ENCODE data around the gene TXNRD2. TPM values are rescaled to one million over a fixed set of nuclear protein-coding genes. Genes with fewer than 3 reads are reported as not detected.

TXNRD2 gene
- total RNA-seq, 1 experiment from 2014 or later = 22.9 TPM

DNA sequence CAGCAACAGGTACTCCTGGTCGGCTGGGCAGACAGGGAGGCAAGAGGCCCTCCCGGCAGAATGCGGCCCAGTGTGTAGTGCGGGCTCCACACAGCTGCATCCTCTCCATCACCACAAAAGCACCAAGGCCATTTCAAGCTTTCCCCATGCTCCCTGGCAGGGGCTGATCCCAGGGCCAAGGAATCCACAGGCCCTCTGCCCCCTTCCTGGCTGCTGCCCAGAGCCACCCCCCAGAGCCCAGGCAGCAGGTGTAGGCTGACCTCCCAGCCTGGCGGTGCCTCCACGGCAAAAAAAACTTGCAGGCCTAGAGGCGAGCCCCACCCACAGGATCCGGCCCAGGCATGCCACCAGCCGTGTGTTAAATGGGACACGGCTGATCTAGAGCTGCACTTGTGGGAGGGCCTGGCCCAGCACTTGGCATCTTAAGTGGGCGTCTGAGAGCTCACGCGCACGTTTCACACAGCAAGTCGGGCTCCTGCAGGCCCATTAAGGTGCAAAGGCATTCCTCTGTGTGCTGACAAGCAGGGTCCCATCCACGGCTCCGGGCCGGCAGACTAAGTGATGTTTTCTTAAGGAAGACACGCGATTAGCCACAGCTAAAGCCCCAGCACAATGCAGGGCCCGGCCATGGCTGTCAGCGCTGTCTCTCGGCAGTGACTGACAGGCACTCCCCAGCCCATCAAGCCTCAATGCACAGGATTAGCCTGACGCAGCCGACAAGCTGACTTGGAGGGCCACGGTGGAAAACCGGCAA, 67.1 kb downstream of the TXNRD2 start:
- no peak overlapping the region for H4K8ac ChIP-seq (replicated peaks; ENCODE audit: insufficient read length, low read depth, low read length)
- TF ChIP-seq, protein P1, sequence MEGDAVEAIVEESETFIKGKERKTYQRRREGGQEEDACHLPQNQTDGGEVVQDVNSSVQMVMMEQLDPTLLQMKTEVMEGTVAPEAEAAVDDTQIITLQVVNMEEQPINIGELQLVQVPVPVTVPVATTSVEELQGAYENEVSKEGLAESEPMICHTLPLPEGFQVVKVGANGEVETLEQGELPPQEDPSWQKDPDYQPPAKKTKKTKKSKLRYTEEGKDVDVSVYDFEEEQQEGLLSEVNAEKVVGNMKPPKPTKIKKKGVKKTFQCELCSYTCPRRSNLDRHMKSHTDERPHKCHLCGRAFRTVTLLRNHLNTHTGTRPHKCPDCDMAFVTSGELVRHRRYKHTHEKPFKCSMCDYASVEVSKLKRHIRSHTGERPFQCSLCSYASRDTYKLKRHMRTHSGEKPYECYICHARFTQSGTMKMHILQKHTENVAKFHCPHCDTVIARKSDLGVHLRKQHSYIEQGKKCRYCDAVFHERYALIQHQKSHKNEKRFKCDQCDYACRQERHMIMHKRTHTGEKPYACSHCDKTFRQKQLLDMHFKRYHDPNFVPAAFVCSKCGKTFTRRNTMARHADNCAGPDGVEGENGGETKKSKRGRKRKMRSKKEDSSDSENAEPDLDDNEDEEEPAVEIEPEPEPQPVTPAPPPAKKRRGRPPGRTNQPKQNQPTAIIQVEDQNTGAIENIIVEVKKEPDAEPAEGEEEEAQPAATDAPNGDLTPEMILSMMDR (conservative IDR thresholded peaks at IDR 0.05) = no peak
- no CpG with 5 or more reads among the region's 27 CpGs for WGBS (ENCODE audit: extremely low coverage, insufficient read length, low lambda C conversion rate)
- H3K4me1 Mint-ChIP-seq = peaks cover 4 to 12% of the 10 kb centered on the region in 2 experiments; a peak in 2 of 4 replicates
- H3K4ac ChIP-seq (ENCODE audit: low read depth, low read length) = no peak overlapping the region
- no peaks in the 10 kb centered on the region for H3K9me3 ChIP-seq (ENCODE audit: control insufficient read depth, low read depth, low read length)
- no peaks in the 10 kb centered on the region; the same call in 1 of the 2 replicates for H3K4me1 ChIP-seq (ENCODE audit: insufficient read depth, low read length)
- no peak overlapping the region for H3K18ac ChIP-seq (ENCODE audit: insufficient read length, low read depth, low read length)
- H2BK15ac ChIP-seq (ENCODE audit: low read depth, low read length) = no peak overlapping the region
- DNase-seq = peak; percentile 35
- H3K79me2 ChIP-seq (ENCODE audit: insufficient read depth, low read length) = no peaks in the 10 kb centered on the region
- H3K56ac ChIP-seq (ENCODE audit: insufficient read length, low read depth, low read length) = no peak overlapping the region
- no peak overlapping the region for H4K5ac ChIP-seq (ENCODE audit: insufficient read length, low read depth, low read length)
- H3K36me3 Mint-ChIP-seq (ENCODE audit: insufficient read depth in 1 of 3, low read depth in 3 of 3) = no peaks in the 10 kb centered on the region
- H3K23me2 ChIP-seq (ENCODE audit: insufficient read length, low read depth, low read length, poor library complexity, severe bottlenecking) = no peaks in the 10 kb centered on the region
- H3K27me3 ChIP-seq (ENCODE audit: insufficient read depth, low read length) = no peaks in the 10 kb centered on the region
- H2AFZ ChIP-seq (ENCODE audit: low read length) = no peak overlapping the region
- no peak overlapping the region for H3K27ac ChIP-seq (ENCODE audit: insufficient read length, low read depth, low read length)
- no peak overlapping the region for H3K23ac ChIP-seq (ENCODE audit: insufficient read length, low read depth, low read length)
- H4K20me1 ChIP-seq (ENCODE audit: control insufficient read depth, insufficient read depth, insufficient read length) = no peaks in the 10 kb centered on the region
- H3K27ac Mint-ChIP-seq = peak overlapping the region in 2 of 3 experiments; percentile 68 to 84; a peak in 2 of 7 replicates
- H3K4me2 ChIP-seq (ENCODE audit: insufficient read depth, insufficient read length, low read length) = no peak overlapping the region
- no peak overlapping the region for H3T11ph ChIP-seq (ENCODE audit: low read length)
- no peaks in the 10 kb centered on the region for H3K79me1 ChIP-seq (ENCODE audit: insufficient read depth, low read depth, low read length, poor library complexity, severe bottlenecking)
- H3K14ac ChIP-seq (ENCODE audit: insufficient read depth, low read length) = peak overlapping the region; percentile 28; the same call in 1 of the 2 replicates
- H2BK20ac ChIP-seq (ENCODE audit: low read depth, low read length, poor library complexity, severe bottlenecking) = no peak overlapping the region
- H2BK120ac ChIP-seq (ENCODE audit: low read depth, low read length, poor library complexity, severe bottlenecking) = no peak overlapping the region
- no peak overlapping the region for H3K9ac ChIP-seq (ENCODE audit: extremely low read depth, insufficient read length, low read length)
- no peak overlapping the region for H2AK5ac ChIP-seq (ENCODE audit: insufficient read length, low read length)
- no peak overlapping the region for H2BK5ac ChIP-seq (ENCODE audit: insufficient read length, low read length)
- no peaks in the 10 kb centered on the region for H3K27me3 Mint-ChIP-seq (ENCODE audit: low read depth)
- no peak overlapping the region for H3K4me3 Mint-ChIP-seq
- no peaks in the 10 kb centered on the region for H3K9me3 Mint-ChIP-seq
- H4K91ac ChIP-seq (ENCODE audit: insufficient read length, low read depth, low read length) = no peak overlapping the region
- no peak overlapping the region for H2BK12ac ChIP-seq (ENCODE audit: insufficient read length, low read depth, low read length)
